H9 (cell line): Measurements from ENCODE around the gene ENPP7. TPM values are rescaled to one million over a fixed set of nuclear protein-coding genes. Genes with fewer than 3 reads are reported as not detected.

ENCODE experiments used
- DNase-seq: peaks from one replicate; pipeline ENCODE4 v3.0.0-alpha.2; 2017
- H2AFZ ChIP-seq: one replicate; pipeline ENCODE4 v1.6.1; 2013; ENCODE audit warnings: mild to moderate bottlenecking, low read length, control low read depth, moderate library complexity
- H2AK5ac ChIP-seq: 2 replicates; pipeline ENCODE4 v1.6.1; 2013; ENCODE audit warnings: low read length, control low read depth, mixed read lengths; ENCODE audit not compliant: insufficient read length
- H2BK120ac ChIP-seq: one replicate; pipeline ENCODE4 v1.6.1; 2013; ENCODE audit warnings: low read depth, mild to moderate bottlenecking, low read length, control low read depth, inconsistent platforms; ENCODE audit not compliant: poor library complexity, severe bottlenecking
- H2BK12ac ChIP-seq: 2 replicates; pipeline ENCODE4 v1.6.1; 2013; ENCODE audit warnings: low read length, control low read depth, mixed read lengths, low read depth; ENCODE audit not compliant: insufficient read length
- H2BK15ac ChIP-seq: 2 replicates; pipeline ENCODE4 v1.6.1; 2013; ENCODE audit warnings: low read depth, low read length, control low read depth
- H2BK20ac ChIP-seq: one replicate; pipeline ENCODE4 v1.6.1; 2013; ENCODE audit warnings: low read depth, mild to moderate bottlenecking, low read length, control low read depth, inconsistent platforms; ENCODE audit not compliant: poor library complexity, severe bottlenecking
- H2BK5ac ChIP-seq: 2 replicates; pipeline ENCODE4 v1.6.1; 2013; ENCODE audit warnings: low read length, control low read depth, mixed read lengths; ENCODE audit not compliant: insufficient read length
- H3K14ac ChIP-seq: 2 replicates; pipeline ENCODE4 v1.6.1; 2013; ENCODE audit warnings: low read length, control low read depth; ENCODE audit not compliant: insufficient read depth
- H3K18ac ChIP-seq: 2 replicates; pipeline ENCODE4 v1.6.1; 2013; ENCODE audit warnings: low read depth, mild to moderate bottlenecking, mixed read lengths, low read length, control low read depth; ENCODE audit not compliant: insufficient read length
- H3K23ac ChIP-seq: 2 replicates; pipeline ENCODE4 v1.6.1; 2013; ENCODE audit warnings: low read length, control low read depth, mixed read lengths, low read depth; ENCODE audit not compliant: insufficient read length
- H3K23me2 ChIP-seq: 2 replicates; pipeline ENCODE4 v1.6.1; 2013; ENCODE audit warnings: low read depth, mild to moderate bottlenecking, mixed read lengths, low read length, control low read depth; ENCODE audit not compliant: insufficient read length, poor library complexity, severe bottlenecking
- H3K27ac ChIP-seq: 2 replicates; pipeline ENCODE4 v1.5.1; 2013; ENCODE audit warnings: low read length, control low read depth, mixed read lengths, low read depth; ENCODE audit not compliant: insufficient read length
- H3K27me3 ChIP-seq: 2 replicates; pipeline ENCODE4 v1.6.1; 2013; ENCODE audit warnings: low read length, control low read depth, inconsistent platforms; ENCODE audit not compliant: insufficient read depth
- H3K4ac ChIP-seq: 2 replicates; pipeline ENCODE4 v1.6.1; 2013; ENCODE audit warnings: low read depth, mild to moderate bottlenecking, control low read depth, inconsistent platforms, low read length, moderate library complexity
- H3K4me1 ChIP-seq: 2 replicates; pipeline ENCODE4 v1.6.1; 2013; ENCODE audit warnings: low read length, control low read depth, inconsistent platforms; ENCODE audit not compliant: insufficient read depth
- H3K4me2 ChIP-seq: 2 replicates; pipeline ENCODE4 v1.6.1; 2013; ENCODE audit warnings: low read length, control low read depth, mixed read lengths; ENCODE audit not compliant: insufficient read length, insufficient read depth
- H3K56ac ChIP-seq: 2 replicates; pipeline ENCODE4 v1.6.1; 2013; ENCODE audit warnings: low read depth, mild to moderate bottlenecking, mixed read lengths, low read length, control low read depth; ENCODE audit not compliant: insufficient read length
- H3K79me1 ChIP-seq: 2 replicates; pipeline ENCODE4 v1.6.1; 2013; ENCODE audit warnings: low read depth, mild to moderate bottlenecking, moderate library complexity, low read length, control low read depth, inconsistent platforms; ENCODE audit not compliant: insufficient read depth, poor library complexity, severe bottlenecking
- H3K79me2 ChIP-seq: 2 replicates; pipeline ENCODE4 v1.6.1; 2013; ENCODE audit warnings: low read length, control low read depth, inconsistent platforms; ENCODE audit not compliant: insufficient read depth
- H3K9ac ChIP-seq: 2 replicates; pipeline ENCODE4 v1.6.1; 2013; ENCODE audit warnings: low read length, control low read depth, mixed read lengths; ENCODE audit not compliant: insufficient read length; ENCODE audit errors: extremely low read depth
- H3K9me3 ChIP-seq: one replicate; pipeline ENCODE4 v1.6.1; 2013; ENCODE audit warnings: low read depth, low read length, inconsistent platforms; ENCODE audit not compliant: control insufficient read depth
- H3T11ph ChIP-seq: one replicate; pipeline ENCODE4 v1.6.1; 2013; ENCODE audit warnings: mild to moderate bottlenecking, low read length, control low read depth, inconsistent platforms
- H4K20me1 ChIP-seq: one replicate; pipeline ENCODE4 v1.6.1; 2013; ENCODE audit not compliant: control insufficient read depth, insufficient read length, insufficient read depth
- H4K5ac ChIP-seq: 2 replicates; pipeline ENCODE4 v1.6.1; 2013; ENCODE audit warnings: low read depth, mild to moderate bottlenecking, mixed read lengths, low read length, control low read depth; ENCODE audit not compliant: insufficient read length
- H4K8ac ChIP-seq: replicated peaks from 2 replicates; pipeline ENCODE4 v1.6.1; 2013; ENCODE audit warnings: low read length, control low read depth, mixed read lengths, low read depth; ENCODE audit not compliant: insufficient read length
- H4K91ac ChIP-seq: 2 replicates; pipeline ENCODE4 v1.6.1; 2013; ENCODE audit warnings: low read depth, mild to moderate bottlenecking, moderate library complexity, mixed read lengths, low read length, control low read depth; ENCODE audit not compliant: insufficient read length
- H3K27ac Mint-ChIP-seq, 3 experiments: 2 replicates in 2 of 3; 3 replicates in 1 of 3; pipeline ENCODE4 v1.8.0; 2020 to 2021; ENCODE audit warnings: mixed read lengths in 3 of 3, mild to moderate bottlenecking in 1 of 3, moderate library complexity in 1 of 3
- H3K27me3 Mint-ChIP-seq: 2 replicates; pipeline ENCODE4 v1.8.0; 2021; ENCODE audit warnings: low read depth, mild to moderate bottlenecking, moderate library complexity, mixed read lengths
- H3K36me3 Mint-ChIP-seq, 3 experiments: 2 replicates in 2 of 3; 3 replicates in 1 of 3; pipeline ENCODE4 v1.8.0; 2020 to 2021; ENCODE audit warnings: low read depth in 3 of 3, mixed read lengths in 3 of 3; ENCODE audit not compliant: insufficient read depth in 1 of 3
- H3K4me1 Mint-ChIP-seq, 2 experiments: 2 replicates each; pipeline ENCODE4 v1.8.0; 2020; ENCODE audit warnings: mixed read lengths in 2 of 2
- H3K4me3 Mint-ChIP-seq, 2 experiments: 2 replicates in 1 of 2; 3 replicates in 1 of 2; pipeline ENCODE4 v1.8.0; 2020 to 2021; ENCODE audit warnings: mild to moderate bottlenecking in 2 of 2, mixed read lengths in 2 of 2, moderate library complexity in 1 of 2
- H3K9me3 Mint-ChIP-seq, 2 experiments: 2 replicates in 1 of 2; 3 replicates in 1 of 2; pipeline ENCODE4 v1.8.0; 2020; ENCODE audit warnings: mild to moderate bottlenecking in 2 of 2, mixed read lengths in 2 of 2, moderate library complexity in 1 of 2
- WGBS: extraction: QIAGEN DNeasy Blood & Tissue Kit; methylation state at CpG from one replicate; pipeline ENCODE4 v1.1.7; 2013; ENCODE audit warnings: missing lambda C conversion rate, low lambda C conversion rate, mixed read lengths; ENCODE audit not compliant: insufficient read length; ENCODE audit errors: extremely low coverage; 5-methylcytosine and 5-hydroxymethylcytosine counted together
- total RNA-seq: library from RNA; stranded (reverse); gene quantifications from 2 replicates; pipeline ENCODE4 v1.2.1, GENCODE V29; 2021
- TF ChIP-seq, protein P1 (sequence below): fragments of 200-600 bp; sonication (generic); conservative IDR thresholded peaks from 3 replicates; pipeline ENCODE4 v1.8.0; 2021; ENCODE audit warnings: antibody characterized with exemption, mild to moderate bottlenecking

The ENPP7 gene
- total RNA-seq, 1 experiment from 2014 or later = not detected

DNA sequence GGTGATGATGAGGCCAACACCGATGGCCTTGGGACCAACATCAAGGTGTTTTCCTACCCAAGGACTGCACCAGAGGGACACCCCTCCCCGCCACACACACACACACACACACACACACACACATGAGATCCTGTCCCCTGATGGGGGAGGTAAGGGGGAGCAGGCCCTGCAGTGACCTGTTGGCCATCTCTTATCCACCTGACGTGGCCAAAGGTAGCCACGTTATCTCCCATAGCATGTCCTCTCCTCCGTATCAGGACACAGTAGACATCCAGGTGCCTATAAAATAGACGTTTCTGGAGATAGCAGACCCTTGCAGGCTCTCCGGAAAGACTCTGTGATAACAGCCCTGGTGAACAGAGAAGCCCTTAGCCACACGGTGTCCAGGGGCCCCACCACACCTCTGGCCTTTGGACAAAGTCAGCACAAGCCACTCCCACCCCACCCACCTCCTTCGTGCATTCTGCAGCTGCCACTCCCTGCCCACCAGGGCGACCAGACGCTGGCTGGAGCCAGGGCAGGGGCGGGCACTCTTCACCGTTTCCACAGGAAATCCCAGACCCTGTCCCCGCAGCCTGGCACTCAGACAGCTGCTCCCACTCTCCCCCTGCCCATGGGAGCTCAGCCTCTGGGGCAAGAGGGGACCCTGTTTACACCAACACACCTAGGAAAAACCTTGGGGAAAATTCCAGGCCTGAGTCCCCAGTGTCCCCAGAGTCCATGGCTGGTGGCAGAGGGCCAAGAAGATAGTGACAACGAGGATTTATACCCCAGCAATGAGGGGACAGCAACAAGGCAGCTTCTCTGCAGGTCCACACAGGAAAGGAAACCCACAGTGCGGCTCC, 15.4 kb upstream of the ENPP7 start:
- Histone ChIP-seq H3K4ac (no peak overlapping the region), H3K23ac (no peak overlapping the region), H3K9ac (no peak overlapping the region), H2BK5ac (no peak overlapping the region), H3K56ac (no peak overlapping the region), H3K79me2 (no peaks in the 10 kb centered on the region), H2BK12ac (no peak overlapping the region), H3K4me2 (no peak overlapping the region), H2AFZ (no peak overlapping the region), H3K18ac (no peak overlapping the region), H3K9me3 (no peaks in the 10 kb centered on the region), H3K4me1 (no peaks in the 10 kb centered on the region), H3T11ph (no peak overlapping the region), H4K8ac (no peak overlapping the region), H2BK120ac (no peak overlapping the region), H4K5ac (no peak overlapping the region), H4K91ac (no peak overlapping the region), H2BK15ac (no peak overlapping the region), H3K23me2 (no peaks in the 10 kb centered on the region), H3K27ac (no peak overlapping the region), H4K20me1 (no peaks in the 10 kb centered on the region), H3K27me3 (no peaks in the 10 kb centered on the region), H2BK20ac (no peak overlapping the region), H3K79me1 (no peaks in the 10 kb centered on the region), H3K14ac (no peak overlapping the region), H2AK5ac (no peak overlapping the region)
- WGBS = no CpG with 5 or more reads among the region's 16 CpGs
- no peak for DNase-seq
- Mint-ChIP-seq H3K4me1 (peaks cover 4 to 5% of the 10 kb centered on the region in 2 experiments; a peak in 2 of 4 replicates), H3K36me3 (no peaks in the 10 kb centered on the region; a peak in 1 of 7 replicates), H3K9me3 (peaks cover 0 to 5% of the 10 kb centered on the region in 2 experiments; a peak in 3 of 5 replicates), H3K27ac (peak overlapping the region in 1 of 3 experiments; percentile 40; a peak in 1 of 7 replicates), H3K27me3 (peaks cover 12% of the 10 kb centered on the region), H3K4me3 (no peak overlapping the region)
- TF ChIP-seq, protein P1, sequence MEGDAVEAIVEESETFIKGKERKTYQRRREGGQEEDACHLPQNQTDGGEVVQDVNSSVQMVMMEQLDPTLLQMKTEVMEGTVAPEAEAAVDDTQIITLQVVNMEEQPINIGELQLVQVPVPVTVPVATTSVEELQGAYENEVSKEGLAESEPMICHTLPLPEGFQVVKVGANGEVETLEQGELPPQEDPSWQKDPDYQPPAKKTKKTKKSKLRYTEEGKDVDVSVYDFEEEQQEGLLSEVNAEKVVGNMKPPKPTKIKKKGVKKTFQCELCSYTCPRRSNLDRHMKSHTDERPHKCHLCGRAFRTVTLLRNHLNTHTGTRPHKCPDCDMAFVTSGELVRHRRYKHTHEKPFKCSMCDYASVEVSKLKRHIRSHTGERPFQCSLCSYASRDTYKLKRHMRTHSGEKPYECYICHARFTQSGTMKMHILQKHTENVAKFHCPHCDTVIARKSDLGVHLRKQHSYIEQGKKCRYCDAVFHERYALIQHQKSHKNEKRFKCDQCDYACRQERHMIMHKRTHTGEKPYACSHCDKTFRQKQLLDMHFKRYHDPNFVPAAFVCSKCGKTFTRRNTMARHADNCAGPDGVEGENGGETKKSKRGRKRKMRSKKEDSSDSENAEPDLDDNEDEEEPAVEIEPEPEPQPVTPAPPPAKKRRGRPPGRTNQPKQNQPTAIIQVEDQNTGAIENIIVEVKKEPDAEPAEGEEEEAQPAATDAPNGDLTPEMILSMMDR = no peak
